Neural progenitor cell (in vitro differentiated cells): Measurements from ENCODE around the gene PRG2. TPM values are rescaled to one million over a fixed set of nuclear protein-coding genes. Genes with fewer than 3 reads are reported as not detected.

Experiments used
- DNase-seq: peaks from one replicate; pipeline ENCODE4 v3.0.0-alpha.2; 2016; ENCODE audit warnings: low spot score
- H2AFZ ChIP-seq: fragments of 200-600 bp; sonication (generic); replicated peaks from 2 replicates; pipeline ENCODE4 v1.6.1; 2016; ENCODE audit warnings: antibody characterized with exemption
- H3F3A ChIP-seq: fragments of 200-600 bp; sonication (generic); 2 replicates; pipeline ENCODE4 v1.6.1; 2016; ENCODE audit warnings: antibody characterized with exemption, low read depth
- H3K27ac ChIP-seq: fragments of 200-600 bp; sonication (generic); 2 replicates; pipeline ENCODE4 v1.5.1; 2016; ENCODE audit warnings: mild to moderate bottlenecking
- H3K27me3 ChIP-seq: fragments of 200-600 bp; sonication (generic); 2 replicates; pipeline ENCODE4 v1.6.1; 2016; ENCODE audit warnings: mild to moderate bottlenecking, moderate library complexity
- H3K36me3 ChIP-seq: fragments of 200-600 bp; sonication (generic); 2 replicates; pipeline ENCODE4 v1.5.1; 2016
- H3K4me1 ChIP-seq: fragments of 200-600 bp; sonication (generic); 2 replicates; pipeline ENCODE4 v1.6.1; 2016; ENCODE audit warnings: mixed run types
- H3K4me2 ChIP-seq: fragments of 200-600 bp; sonication (generic); 2 replicates; pipeline ENCODE4 v1.6.1; 2016
- H3K4me3 ChIP-seq: fragments of 200-600 bp; sonication (generic); 2 replicates; pipeline ENCODE4 v1.5.1; 2016
- H3K79me2 ChIP-seq: fragments of 200-600 bp; sonication (generic); 2 replicates; pipeline ENCODE4 v1.6.1; 2016; ENCODE audit warnings: low read depth
- H3K9ac ChIP-seq: fragments of 200-600 bp; sonication (generic); 2 replicates; pipeline ENCODE4 v1.6.1; 2016
- H3K9me3 ChIP-seq: fragments of 200-600 bp; sonication (generic); 2 replicates; pipeline ENCODE4 v1.5.1; 2016; ENCODE audit warnings: low read depth
- H4K20me1 ChIP-seq: fragments of 200-600 bp; sonication (generic); 2 replicates; pipeline ENCODE4 v1.6.1; 2016; ENCODE audit warnings: low read depth
- H3K27ac Mint-ChIP-seq: 3 replicates; pipeline ENCODE4 v1.8.0; 2021; ENCODE audit warnings: mixed read lengths
- H3K27me3 Mint-ChIP-seq: 2 replicates; pipeline ENCODE4 v1.8.0; 2022; ENCODE audit warnings: low read depth, mild to moderate bottlenecking, inconsistent platforms, moderate library complexity, mixed read lengths; ENCODE audit not compliant: insufficient read depth
- H3K36me3 Mint-ChIP-seq: 3 replicates; pipeline ENCODE4 v1.8.0; 2021; ENCODE audit warnings: mixed read lengths
- H3K4me1 Mint-ChIP-seq: 3 replicates; pipeline ENCODE4 v1.8.0; 2021; ENCODE audit warnings: mixed read lengths
- H3K4me3 Mint-ChIP-seq: 3 replicates; pipeline ENCODE4 v1.8.0; 2021; ENCODE audit warnings: mild to moderate bottlenecking, moderate library complexity, mixed read lengths
- H3K9me3 Mint-ChIP-seq: 3 replicates; pipeline ENCODE4 v1.8.0; 2020; ENCODE audit warnings: mixed read lengths
- CTCF ChIP-seq: fragments of 200-600 bp; sonication (generic); IDR thresholded peaks from 2 replicates; pipeline ENCODE4 v1.5.1; 2017; ENCODE audit warnings: antibody characterized with exemption, mild to moderate bottlenecking
- EZH2 ChIP-seq: fragments of 200-600 bp; sonication (generic); IDR thresholded peaks from 2 replicates; pipeline ENCODE4 v1.6.1; 2017; ENCODE audit warnings: antibody characterized with exemption, mild to moderate bottlenecking, moderate library complexity
- EZH2phosphoT487 ChIP-seq: fragments of 200-600 bp; sonication (generic); IDR thresholded peaks from 2 replicates; pipeline ENCODE4 v1.6.1; 2017; ENCODE audit warnings: antibody characterized with exemption
- total RNA-seq: library from RNA; depleted of rRNA; stranded (reverse); fragments of >200 nt; gene quantifications from 2 replicates; pipeline ENCODE4 v1.2.3, GENCODE V29; 2015; ENCODE audit warnings: low replicate concordance

Gene PRG2
- total RNA-seq, 1 donor from 2014 or later = not detected

- H3K4me1 ChIP-seq = no peaks in the 10 kb centered on the region
- no peak overlapping the region for H3K4me3 ChIP-seq
- no peaks in the 10 kb centered on the region for H3K36me3 Mint-ChIP-seq
- H3K9me3 Mint-ChIP-seq = no peaks in the 10 kb centered on the region
- no peak overlapping the region for H3K9ac ChIP-seq
- H3K79me2 ChIP-seq = no peaks in the 10 kb centered on the region
- no peak overlapping the region for H3K27ac Mint-ChIP-seq
- peaks cover 18% of the 10 kb centered on the region for H3K27me3 Mint-ChIP-seq
- H4K20me1 ChIP-seq = no peaks in the 10 kb centered on the region
- peaks cover 14% of the 10 kb centered on the region for H3K27me3 ChIP-seq
- no peaks in the 10 kb centered on the region for H3K36me3 ChIP-seq
- H3F3A ChIP-seq = no peaks in the 10 kb centered on the region
- H3K4me2 ChIP-seq = no peak overlapping the region
- H2AFZ ChIP-seq = no peak overlapping the region
- H3K27ac ChIP-seq = no peak overlapping the region
- H3K4me1 Mint-ChIP-seq = no peaks in the 10 kb centered on the region
- H3K9me3 ChIP-seq = no peaks in the 10 kb centered on the region
- DNase-seq = no peak
- no peak for TF ChIP-seq EZH2phosphoT487
- TF ChIP-seq CTCF = no peak
- no peak for TF ChIP-seq EZH2
- H3K4me3 Mint-ChIP-seq = no peak overlapping the region
Measured at GRCh38 chr11:57375490-57375889, 15.0 kb downstream of the PRG2 start.

GRCh38 chr11:57374966-57375365 lies 15.5 kb downstream of the PRG2 start:
- Histone ChIP-seq H3K4me2 (no peak overlapping the region), H3K4me3 (no peak overlapping the region), H3K4me1 (no peaks in the 10 kb centered on the region), H2AFZ (no peak overlapping the region), H3K36me3 (no peaks in the 10 kb centered on the region), H3K27ac (no peak overlapping the region), H4K20me1 (no peaks in the 10 kb centered on the region), H3K27me3 (peaks cover 14% of the 10 kb centered on the region), H3F3A (no peaks in the 10 kb centered on the region), H3K9ac (no peak overlapping the region), H3K79me2 (no peaks in the 10 kb centered on the region), H3K9me3 (no peaks in the 10 kb centered on the region)
- no peaks in the 10 kb centered on the region for H3K4me1 Mint-ChIP-seq
- DNase-seq = no peak
- H3K9me3 Mint-ChIP-seq = no peaks in the 10 kb centered on the region
- no peaks in the 10 kb centered on the region for H3K36me3 Mint-ChIP-seq
- peaks cover 15% of the 10 kb centered on the region for H3K27me3 Mint-ChIP-seq
- H3K4me3 Mint-ChIP-seq = no peak overlapping the region
- no peak for TF ChIP-seq EZH2phosphoT487
- no peak for TF ChIP-seq EZH2
- TF ChIP-seq CTCF = no peak
- no peak overlapping the region for H3K27ac Mint-ChIP-seq

- Histone ChIP-seq H3K9ac (no peak overlapping the region), H3K4me3 (no peak overlapping the region), H3K79me2 (no peaks in the 10 kb centered on the region), H2AFZ (no peak overlapping the region), H3K4me2 (no peak overlapping the region), H3K27ac (no peak overlapping the region), H3F3A (no peaks in the 10 kb centered on the region), H4K20me1 (no peaks in the 10 kb centered on the region), H3K4me1 (no peaks in the 10 kb centered on the region), H3K27me3 (peaks cover 14% of the 10 kb centered on the region), H3K9me3 (no peaks in the 10 kb centered on the region), H3K36me3 (no peaks in the 10 kb centered on the region)
- no peaks in the 10 kb centered on the region for H3K9me3 Mint-ChIP-seq
- TF ChIP-seq CTCF (no peak), EZH2 (no peak), EZH2phosphoT487 (no peak)
- no peaks in the 10 kb centered on the region for H3K36me3 Mint-ChIP-seq
- no peak overlapping the region for H3K4me3 Mint-ChIP-seq
- H3K27ac Mint-ChIP-seq = no peak overlapping the region
- H3K27me3 Mint-ChIP-seq = peaks cover 5% of the 10 kb centered on the region
- DNase-seq = no peak
- peaks cover 8% of the 10 kb centered on the region for H3K4me1 Mint-ChIP-seq
Measured at GRCh38 chr11:57373146-57373545, 17.3 kb downstream of the PRG2 start.
